ENCODE measurements around the gene OPN4.

DNA sequence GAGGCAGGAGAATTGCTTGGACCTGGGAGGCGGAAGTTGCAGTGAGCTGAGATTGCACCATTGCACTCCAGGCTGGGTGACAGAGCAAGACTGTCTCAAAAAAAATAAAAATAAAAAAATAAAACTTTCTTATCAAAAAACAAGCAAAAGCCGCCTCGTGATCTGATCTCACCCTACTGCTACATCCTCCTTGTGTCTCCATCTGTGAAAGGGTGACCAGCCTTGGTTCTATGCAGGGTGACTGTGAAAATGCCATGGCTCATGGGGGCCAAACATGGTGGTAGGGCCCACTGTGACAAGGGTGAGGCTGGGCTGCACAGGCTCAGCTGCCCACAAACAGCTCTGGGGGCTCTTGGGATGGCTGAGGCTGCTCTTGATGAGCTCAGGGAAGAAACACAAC, 968 bp upstream of the OPN4 start:
- TF ChIP-seq ZNF446 (CRISPR knock-in tag; IDR thresholded peaks at IDR 0.05) (no peak), ZNF296 (CRISPR knock-in tag; conservative IDR thresholded peaks at IDR 0.05) (no peak)
